Astrocyte (in vitro differentiated cells and primary cell): Measurements from ENCODE around the gene CSF1R. TPM values are rescaled to one million over a fixed set of nuclear protein-coding genes. Genes with fewer than 3 reads are reported as not detected.

ENCODE experiments used
- DNase-seq: peaks from one replicate; pipeline ENCODE4 v3.0.0-alpha.2; 2010; ENCODE audit warnings: low read depth
- FAIRE-seq: peaks from 2 replicates; lab custom pipeline; 2011; peaks lifted over from hg19 to GRCh38; lab: Jason Lieb, UNC
- H2AFZ ChIP-seq: 2 replicates; pipeline ENCODE4 v1.6.0; 2012; ENCODE audit warnings: low read depth, low read length, inconsistent platforms
- H3K27ac ChIP-seq: 2 replicates; pipeline ENCODE4 v1.5.1; 2011; ENCODE audit warnings: low read depth, low read length, inconsistent platforms
- H3K27me3 ChIP-seq: 2 replicates; pipeline ENCODE4 v1.6.0; 2011; ENCODE audit warnings: low read length, inconsistent platforms; ENCODE audit not compliant: insufficient read depth
- H3K36me3 ChIP-seq: 2 replicates; pipeline ENCODE4 v1.5.1; 2011; ENCODE audit warnings: low read length, inconsistent platforms; ENCODE audit not compliant: insufficient read depth
- H3K4me1 ChIP-seq: 2 replicates; pipeline ENCODE4 v1.5.1; 2011; ENCODE audit warnings: low read length, inconsistent platforms; ENCODE audit not compliant: insufficient read depth
- H3K4me2 ChIP-seq: 2 replicates; pipeline ENCODE4 v1.6.0; 2012; ENCODE audit warnings: low read length, inconsistent platforms
- H3K4me3 ChIP-seq: 2 replicates; pipeline ENCODE4 v1.5.1; 2011; ENCODE audit warnings: low read depth, mild to moderate bottlenecking, low read length, inconsistent platforms; ENCODE audit not compliant: insufficient read depth
- H3K79me2 ChIP-seq: 2 replicates; pipeline ENCODE4 v1.6.0; 2012; ENCODE audit warnings: mild to moderate bottlenecking, low read length, inconsistent platforms; ENCODE audit not compliant: insufficient read depth
- H3K9ac ChIP-seq: 2 replicates; pipeline ENCODE4 v1.6.0; 2012; ENCODE audit warnings: mild to moderate bottlenecking, low read length, inconsistent platforms
- H3K9me3 ChIP-seq: 2 replicates; pipeline ENCODE4 v1.5.1; 2012; ENCODE audit warnings: low read depth, mild to moderate bottlenecking, low read length, inconsistent platforms; ENCODE audit not compliant: insufficient read depth
- H4K20me1 ChIP-seq: 2 replicates; pipeline ENCODE4 v1.6.0; 2012; ENCODE audit warnings: low read length, inconsistent platforms; ENCODE audit not compliant: insufficient read depth
- H3K27ac Mint-ChIP-seq: one replicate; pipeline ENCODE4 v1.8.0; 2021; ENCODE audit warnings: mild to moderate bottlenecking, mixed read lengths; ENCODE audit not compliant: unreplicated experiment
- H3K27me3 Mint-ChIP-seq: one replicate; pipeline ENCODE4 v1.8.0; 2021; ENCODE audit warnings: low read depth, mixed read lengths; ENCODE audit not compliant: unreplicated experiment
- H3K36me3 Mint-ChIP-seq: one replicate; pipeline ENCODE4 v1.8.0; 2021; ENCODE audit warnings: low read depth, mixed read lengths; ENCODE audit not compliant: unreplicated experiment
- H3K4me1 Mint-ChIP-seq: one replicate; pipeline ENCODE4 v1.8.0; 2021; ENCODE audit warnings: low read depth, mixed read lengths; ENCODE audit not compliant: unreplicated experiment
- H3K4me3 Mint-ChIP-seq: one replicate; pipeline ENCODE4 v1.8.0; 2021; ENCODE audit warnings: mild to moderate bottlenecking, moderate library complexity, mixed read lengths; ENCODE audit not compliant: unreplicated experiment
- H3K9me3 Mint-ChIP-seq: one replicate; pipeline ENCODE4 v1.8.0; 2021; ENCODE audit warnings: mild to moderate bottlenecking, mixed read lengths; ENCODE audit not compliant: unreplicated experiment
- CTCF ChIP-seq: IDR thresholded peaks from 2 replicates; pipeline ENCODE4 v1.5.1; 2011; ENCODE audit warnings: low read depth, mild to moderate bottlenecking, inconsistent platforms, low read length, moderate library complexity; ENCODE audit not compliant: insufficient read depth
- EZH2 ChIP-seq: IDR thresholded peaks from 2 replicates; pipeline ENCODE4 v1.6.1; 2012; ENCODE audit warnings: mild to moderate bottlenecking, low read length, inconsistent platforms; ENCODE audit not compliant: insufficient read depth
- total RNA-seq: library from RNA; stranded (reverse); gene quantifications from 2 replicates; pipeline ENCODE4 v1.2.1, GENCODE V29; 2021

The CSF1R gene
- total RNA-seq, 1 donor from 2014 or later: 1.4 TPM

- H3K4me1 Mint-ChIP-seq: peaks cover 9% of the 10 kb centered on the region
- peaks cover 2% of the 10 kb centered on the region for H3K9me3 Mint-ChIP-seq
- no peak for FAIRE-seq
- TF ChIP-seq EZH2 (no peak), CTCF (peak; percentile 82)
- H3K36me3 Mint-ChIP-seq: peaks cover 51% of the 10 kb centered on the region
- peak overlapping the region; percentile 67 for H3K4me3 Mint-ChIP-seq
- no peak for DNase-seq
- Histone ChIP-seq H3K27me3 (no peaks in the 10 kb centered on the region), H2AFZ (peak overlapping the region; percentile 27), H3K79me2 (no peaks in the 10 kb centered on the region), H4K20me1 (no peaks in the 10 kb centered on the region), H3K27ac (no peak overlapping the region), H3K4me2 (no peak overlapping the region), H3K4me3 (no peak overlapping the region), H3K4me1 (peaks cover 4% of the 10 kb centered on the region), H3K9ac (no peak overlapping the region), H3K36me3 (peaks cover 31% of the 10 kb centered on the region), H3K9me3 (no peaks in the 10 kb centered on the region)
- no peaks in the 10 kb centered on the region for H3K27me3 Mint-ChIP-seq
- peak overlapping the region; percentile 87 for H3K27ac Mint-ChIP-seq
These were observed 43.6 kb upstream of the CSF1R start for GRCh38 chr5:150129813-150130492.

GRCh38 chr5:150129454-150129812 lies 43.1 kb upstream of the CSF1R start:
- no peak overlapping the region for H3K9ac ChIP-seq
- Mint-ChIP-seq H3K27me3 (no peaks in the 10 kb centered on the region), H3K4me1 (peaks cover 9% of the 10 kb centered on the region), H3K36me3 (peaks cover 47% of the 10 kb centered on the region), H3K4me3 (no peak overlapping the region), H3K27ac (no peak overlapping the region), H3K9me3 (peaks cover 2% of the 10 kb centered on the region)
- no peak overlapping the region for H3K4me3 ChIP-seq
- H3K4me1 ChIP-seq: peaks cover 4% of the 10 kb centered on the region
- H2AFZ ChIP-seq: peak overlapping the region; percentile 27
- FAIRE-seq: no peak
- DNase-seq: no peak
- no peaks in the 10 kb centered on the region for H4K20me1 ChIP-seq
- H3K9me3 ChIP-seq: no peaks in the 10 kb centered on the region
- no peak overlapping the region for H3K27ac ChIP-seq
- H3K79me2 ChIP-seq: no peaks in the 10 kb centered on the region
- H3K36me3 ChIP-seq: peaks cover 29% of the 10 kb centered on the region
- H3K27me3 ChIP-seq: no peaks in the 10 kb centered on the region
- no peak for TF ChIP-seq EZH2
- no peak for TF ChIP-seq CTCF
- no peak overlapping the region for H3K4me2 ChIP-seq

- Histone ChIP-seq H3K36me3 (peaks cover 40% of the 10 kb centered on the region), H3K9me3 (no peaks in the 10 kb centered on the region), H3K27me3 (no peaks in the 10 kb centered on the region), H3K79me2 (no peaks in the 10 kb centered on the region), H3K4me3 (no peak overlapping the region), H4K20me1 (no peaks in the 10 kb centered on the region), H2AFZ (no peak overlapping the region), H3K9ac (no peak overlapping the region), H3K4me2 (no peak overlapping the region), H3K27ac (no peak overlapping the region), H3K4me1 (peaks cover 4% of the 10 kb centered on the region)
- DNase-seq (no peak), FAIRE-seq (no peak)
- H3K4me1 Mint-ChIP-seq: peaks cover 9% of the 10 kb centered on the region
- peaks cover 2% of the 10 kb centered on the region for H3K9me3 Mint-ChIP-seq
- TF ChIP-seq CTCF (no peak), EZH2 (no peak)
- no peak overlapping the region for H3K4me3 Mint-ChIP-seq
- peaks cover 52% of the 10 kb centered on the region for H3K36me3 Mint-ChIP-seq
- H3K27ac Mint-ChIP-seq: no peak overlapping the region
- H3K27me3 Mint-ChIP-seq: no peaks in the 10 kb centered on the region
These were observed 40.5 kb upstream of the CSF1R start for GRCh38 chr5:150126921-150127265.
